HEK293 (cell line): ENCODE results near the gene GLRX5.

Experiments
- TCF7L2 ChIP-seq: IDR thresholded peaks from 2 replicates; pipeline ENCODE4 v1.6.1; 2011; ENCODE audit warnings: low read depth, mild to moderate bottlenecking, inconsistent platforms, low read length, moderate library complexity, borderline replicate concordance
- ZNF140 ChIP-seq: fragments of 450-650 bp; formaldehyde crosslinking; IDR thresholded peaks from 2 replicates; pipeline ENCODE4 v1.5.1; 2016; ENCODE audit warnings: missing biosample characterization, missing genetic modification characterization
- ZNF239 ChIP-seq: fragments of 450-650 bp; formaldehyde crosslinking; IDR thresholded peaks from 2 replicates; pipeline ENCODE4 v1.5.1; 2016; ENCODE audit warnings: missing biosample characterization, missing genetic modification characterization
- ZNF549 ChIP-seq: fragments of 450-650 bp; IDR thresholded peaks from 2 replicates; pipeline ENCODE4 v1.5.1; 2018; ENCODE audit warnings: missing biosample characterization, missing genetic modification characterization, mild to moderate bottlenecking, inconsistent platforms, moderate library complexity
- ZNF558 ChIP-seq: fragments of 450-650 bp; formaldehyde crosslinking; IDR thresholded peaks from 2 replicates; pipeline ENCODE4 v1.5.1; 2016; ENCODE audit warnings: missing biosample characterization, missing genetic modification characterization
- TF ChIP-seq, protein P1 (sequence below): fragments of 450-650 bp; formaldehyde crosslinking; IDR thresholded peaks from 2 replicates; pipeline ENCODE4 v1.5.1; 2016; ENCODE audit warnings: missing biosample characterization, missing genetic modification characterization
- TF ChIP-seq, protein P2 (sequence below): fragments of 450-650 bp; formaldehyde crosslinking; IDR thresholded peaks from 2 replicates; pipeline ENCODE4 v1.5.1; 2016; ENCODE audit warnings: missing biosample characterization, missing genetic modification characterization

DNA sequence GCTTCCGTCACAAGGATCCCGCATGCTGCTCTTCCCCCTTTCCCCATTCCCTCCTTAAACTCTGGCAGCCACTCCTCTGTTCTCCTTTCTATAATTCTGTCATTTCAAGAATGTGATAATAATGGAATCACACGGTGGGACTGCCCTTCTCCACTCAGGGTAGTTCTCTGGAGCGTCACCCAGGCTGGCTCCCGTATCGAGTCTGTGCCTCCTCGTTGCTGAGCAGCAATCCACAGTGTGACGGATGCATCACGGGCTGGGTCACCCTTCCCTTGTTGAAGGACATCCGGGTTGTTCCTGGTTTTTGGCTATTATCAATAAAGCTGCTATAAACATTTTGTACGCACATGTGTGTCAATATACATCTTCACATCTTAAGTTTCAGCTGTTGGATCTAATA lies 12.7 kb upstream of the GLRX5 start:
- TF ChIP-seq, protein P1, sequence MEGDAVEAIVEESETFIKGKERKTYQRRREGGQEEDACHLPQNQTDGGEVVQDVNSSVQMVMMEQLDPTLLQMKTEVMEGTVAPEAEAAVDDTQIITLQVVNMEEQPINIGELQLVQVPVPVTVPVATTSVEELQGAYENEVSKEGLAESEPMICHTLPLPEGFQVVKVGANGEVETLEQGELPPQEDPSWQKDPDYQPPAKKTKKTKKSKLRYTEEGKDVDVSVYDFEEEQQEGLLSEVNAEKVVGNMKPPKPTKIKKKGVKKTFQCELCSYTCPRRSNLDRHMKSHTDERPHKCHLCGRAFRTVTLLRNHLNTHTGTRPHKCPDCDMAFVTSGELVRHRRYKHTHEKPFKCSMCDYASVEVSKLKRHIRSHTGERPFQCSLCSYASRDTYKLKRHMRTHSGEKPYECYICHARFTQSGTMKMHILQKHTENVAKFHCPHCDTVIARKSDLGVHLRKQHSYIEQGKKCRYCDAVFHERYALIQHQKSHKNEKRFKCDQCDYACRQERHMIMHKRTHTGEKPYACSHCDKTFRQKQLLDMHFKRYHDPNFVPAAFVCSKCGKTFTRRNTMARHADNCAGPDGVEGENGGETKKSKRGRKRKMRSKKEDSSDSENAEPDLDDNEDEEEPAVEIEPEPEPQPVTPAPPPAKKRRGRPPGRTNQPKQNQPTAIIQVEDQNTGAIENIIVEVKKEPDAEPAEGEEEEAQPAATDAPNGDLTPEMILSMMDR (tag by site-specific recombination): no peak
- TF ChIP-seq ZNF140 (tag by site-specific recombination) (no peak), TCF7L2 (no peak), ZNF239 (tag by site-specific recombination) (no peak), ZNF549 (tag by site-specific recombination) (no peak), ZNF558 (tag by site-specific recombination) (no peak)
- TF ChIP-seq, protein P2, sequence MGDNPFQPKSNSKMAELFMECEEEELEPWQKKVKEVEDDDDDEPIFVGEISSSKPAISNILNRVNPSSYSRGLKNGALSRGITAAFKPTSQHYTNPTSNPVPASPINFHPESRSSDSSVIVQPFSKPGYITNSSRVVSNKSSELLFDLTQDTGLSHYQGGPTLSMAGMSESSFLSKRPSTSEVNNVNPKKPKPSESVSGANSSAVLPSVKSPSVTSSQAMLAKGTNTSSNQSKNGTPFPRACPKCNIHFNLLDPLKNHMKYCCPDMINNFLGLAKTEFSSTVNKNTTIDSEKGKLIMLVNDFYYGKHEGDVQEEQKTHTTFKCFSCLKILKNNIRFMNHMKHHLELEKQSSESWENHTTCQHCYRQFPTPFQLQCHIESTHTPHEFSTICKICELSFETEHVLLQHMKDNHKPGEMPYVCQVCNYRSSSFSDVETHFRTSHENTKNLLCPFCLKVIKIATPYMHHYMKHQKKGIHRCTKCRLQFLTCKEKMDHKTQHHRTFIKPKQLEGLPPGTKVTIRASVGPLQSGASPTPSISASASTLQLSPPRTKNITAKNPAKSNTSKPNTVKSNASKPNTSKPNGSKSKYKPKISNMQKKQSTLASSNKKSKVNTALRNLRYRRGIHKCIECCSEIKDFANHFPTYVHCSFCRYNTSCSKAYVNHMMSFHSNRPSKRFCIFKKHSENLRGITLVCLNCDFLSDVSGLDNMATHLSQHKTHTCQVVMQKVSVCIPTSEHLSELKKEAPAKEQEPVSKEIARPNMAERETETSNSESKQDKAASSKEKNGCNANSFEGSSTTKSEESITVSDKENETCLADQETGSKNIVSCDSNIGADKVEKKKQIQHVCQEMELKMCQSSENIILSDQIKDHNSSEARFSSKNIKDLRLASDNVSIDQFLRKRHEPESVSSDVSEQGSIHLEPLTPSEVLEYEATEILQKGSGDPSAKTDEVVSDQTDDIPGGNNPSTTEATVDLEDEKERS (tag by site-specific recombination): no peak
